ENCODE data around the gene GNB1L.
"Not testable (repeated sequence)": the region's sequence is repeated elsewhere in the genome, so short reads cannot be mapped to it uniquely, and the experiment has no call there.

Gene GNB1L

GRCh38 chr22:19791894-19792293, 62.8 kb downstream of the GNB1L start:
- DNase-seq = no peak

- DNase-seq = no peak
Measured at GRCh38 chr22:19791243-19791642, 63.4 kb downstream of the GNB1L start.

GRCh38 chr22:19789828-19790227, 64.8 kb downstream of the GNB1L start:
- no peak for DNase-seq

GRCh38 chr22:19789406-19789805, 65.3 kb downstream of the GNB1L start:
- DNase-seq = no peak

- no peak for DNase-seq
Measured at GRCh38 chr22:19788661-19789225, 65.9 kb downstream of the GNB1L start.

- DNase-seq = no peak
Measured at GRCh38 chr22:19787849-19788141, 66.9 kb downstream of the GNB1L start.

- DNase-seq = no peak
Measured at GRCh38 chr22:19786959-19787848, 67.5 kb downstream of the GNB1L start.

GRCh38 chr22:19786264-19786585, 68.4 kb downstream of the GNB1L start:
- DNase-seq = no peak

- DNase-seq = no peak
Measured at GRCh38 chr22:19785461-19786263, 69.0 kb downstream of the GNB1L start.

GRCh38 chr22:19784384-19785175, 70.1 kb downstream of the GNB1L start:
- DNase-seq = no peak

- no peak for DNase-seq
Measured at GRCh38 chr22:19783586-19784383, 70.9 kb downstream of the GNB1L start.

GRCh38 chr22:19782533-19782932, 72.1 kb downstream of the GNB1L start:
- DNase-seq = no peak

GRCh38 chr22:19779685-19780268, 74.9 kb downstream of the GNB1L start:
- DNase-seq = no peak

- DNase-seq = no peak
Measured at GRCh38 chr22:19779011-19779421, 75.7 kb downstream of the GNB1L start.

GRCh38 chr22:19777192-19777591, 77.5 kb downstream of the GNB1L start:
- DNase-seq = not testable (repeated sequence)

GRCh38 chr22:19776433-19777031, 78.1 kb downstream of the GNB1L start:
- DNase-seq = no peak

GRCh38 chr22:19775496-19776325, 79.0 kb downstream of the GNB1L start:
- DNase-seq = no peak

GRCh38 chr22:19774628-19775027, 80.0 kb downstream of the GNB1L start:
- no peak for DNase-seq

- DNase-seq = no peak
Measured at GRCh38 chr22:19773470-19774040, 81.1 kb downstream of the GNB1L start.
